Measurements from ENCODE around the gene AK1.

The AK1 gene

DNA sequence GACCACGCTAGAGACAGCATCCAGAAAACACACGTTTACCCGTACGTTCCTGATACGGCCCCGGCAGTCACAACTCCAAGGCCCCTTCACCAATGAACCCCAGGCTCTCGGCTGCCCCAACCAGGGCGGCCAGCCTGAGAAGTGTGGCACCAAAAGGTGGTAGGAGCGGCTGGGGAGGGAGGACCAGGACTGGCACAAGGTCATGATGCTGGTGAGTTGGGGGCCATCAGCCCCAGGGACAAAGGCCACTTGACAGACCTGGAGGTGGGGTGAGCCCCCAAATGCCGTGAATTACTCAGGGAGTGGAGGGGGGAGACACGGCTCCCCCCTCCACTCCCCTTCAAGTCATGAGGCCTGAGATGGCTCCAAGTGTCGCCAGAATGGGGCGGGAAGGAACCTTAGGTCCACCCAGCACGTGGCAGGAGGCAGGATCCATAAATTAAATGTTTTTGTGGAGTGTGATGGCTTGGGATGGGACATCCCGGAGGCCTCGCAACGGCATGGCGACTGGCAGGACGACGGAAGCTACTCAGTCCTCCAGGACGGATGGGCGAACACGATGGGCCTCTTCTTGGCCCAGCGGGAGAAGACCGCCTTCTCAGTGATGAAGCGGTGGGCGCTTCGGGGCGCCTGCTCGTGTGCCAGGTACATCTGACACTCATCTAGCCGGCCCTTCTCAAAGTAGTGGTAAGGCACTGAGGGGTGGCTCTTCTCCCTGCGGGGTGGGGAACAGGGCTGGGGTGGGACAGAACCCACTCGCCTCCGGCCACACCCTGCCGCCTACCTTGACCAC is 30.6 kb upstream of the AK1 start:
- no peak for DNase-seq

DNA sequence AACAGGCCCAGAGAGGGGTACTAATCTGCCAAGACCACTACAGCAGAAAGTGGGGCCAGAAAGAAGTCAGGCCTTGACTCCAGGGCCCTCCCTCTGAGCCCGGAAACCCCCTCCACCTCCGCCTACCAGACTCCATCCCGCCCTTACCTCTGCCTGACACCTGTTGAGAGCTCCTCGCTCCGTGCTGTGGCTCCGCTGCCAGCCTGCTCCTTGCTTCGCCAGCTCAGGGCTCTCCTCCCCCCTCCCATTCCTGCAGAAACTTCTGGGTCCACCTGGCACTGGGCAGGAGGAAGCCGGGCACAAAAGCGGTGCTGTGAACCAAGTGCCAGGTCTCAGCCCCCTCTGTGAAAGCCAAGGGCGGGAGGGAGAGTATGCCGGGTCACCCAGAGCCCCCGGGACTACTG is 28.3 kb upstream of the AK1 start:
- peak in 2 of 4 experiments; percentile 44 to 58 for DNase-seq

DNA sequence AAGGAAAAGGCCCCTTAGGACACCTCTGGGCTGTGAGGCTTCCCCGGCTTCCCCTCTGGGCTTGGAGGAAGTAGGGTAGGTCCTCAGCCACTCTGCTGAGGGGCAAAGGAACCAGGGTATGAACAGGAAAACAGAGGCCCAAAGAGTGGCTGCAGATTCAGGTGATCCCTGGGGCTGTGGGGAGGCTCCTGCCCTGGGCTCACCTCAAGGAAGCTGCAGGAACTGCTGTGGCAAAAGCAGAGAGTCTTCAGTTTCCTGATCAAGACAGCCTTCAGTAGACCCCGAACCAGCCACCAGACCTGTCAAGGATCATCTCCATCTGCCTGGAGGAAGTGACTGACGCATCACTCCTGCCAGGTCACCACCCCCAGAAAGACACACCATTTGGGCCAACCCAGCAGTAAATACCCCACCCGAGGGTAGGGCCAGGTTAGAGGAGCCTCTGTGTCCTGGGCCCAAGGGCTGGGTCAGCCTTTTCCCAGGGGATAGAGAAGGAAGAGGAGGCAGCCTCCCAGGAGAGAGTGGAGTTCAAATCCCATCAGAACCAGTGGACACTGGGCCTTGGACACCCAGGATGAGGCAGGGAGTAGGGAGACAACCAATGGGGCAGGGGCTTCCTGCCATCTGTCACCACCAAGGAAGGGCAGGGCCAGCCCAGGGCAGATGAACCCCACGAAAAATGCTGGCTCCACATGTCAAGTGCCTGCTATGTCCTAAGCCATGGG is 27.7 kb upstream of the AK1 start:
- peak in 1 of 4 experiments; percentile 29 for DNase-seq

DNA sequence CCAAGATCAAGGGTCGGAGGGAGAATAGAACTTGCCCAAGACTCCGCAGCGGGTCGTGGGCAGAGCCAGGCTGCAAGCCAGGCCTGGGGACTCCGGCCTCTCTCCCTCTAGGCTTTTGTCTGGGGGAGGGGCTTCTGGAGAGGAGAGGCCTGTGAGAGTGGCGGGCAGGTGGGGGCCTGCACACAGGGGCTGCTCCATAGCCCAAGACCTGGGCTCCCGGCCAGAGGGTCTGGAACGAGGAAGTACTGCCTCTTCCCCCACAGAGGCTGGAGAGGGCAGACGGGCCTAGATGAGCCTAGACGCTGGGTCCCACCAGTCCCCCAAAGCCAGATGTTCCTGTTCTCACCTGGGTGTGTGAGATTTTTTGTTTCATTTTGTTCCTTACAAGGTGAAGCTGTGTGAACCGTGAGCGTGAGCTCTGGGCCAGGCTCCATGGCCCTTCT is 27.1 kb upstream of the AK1 start:
- DNase-seq = no peak

DNA sequence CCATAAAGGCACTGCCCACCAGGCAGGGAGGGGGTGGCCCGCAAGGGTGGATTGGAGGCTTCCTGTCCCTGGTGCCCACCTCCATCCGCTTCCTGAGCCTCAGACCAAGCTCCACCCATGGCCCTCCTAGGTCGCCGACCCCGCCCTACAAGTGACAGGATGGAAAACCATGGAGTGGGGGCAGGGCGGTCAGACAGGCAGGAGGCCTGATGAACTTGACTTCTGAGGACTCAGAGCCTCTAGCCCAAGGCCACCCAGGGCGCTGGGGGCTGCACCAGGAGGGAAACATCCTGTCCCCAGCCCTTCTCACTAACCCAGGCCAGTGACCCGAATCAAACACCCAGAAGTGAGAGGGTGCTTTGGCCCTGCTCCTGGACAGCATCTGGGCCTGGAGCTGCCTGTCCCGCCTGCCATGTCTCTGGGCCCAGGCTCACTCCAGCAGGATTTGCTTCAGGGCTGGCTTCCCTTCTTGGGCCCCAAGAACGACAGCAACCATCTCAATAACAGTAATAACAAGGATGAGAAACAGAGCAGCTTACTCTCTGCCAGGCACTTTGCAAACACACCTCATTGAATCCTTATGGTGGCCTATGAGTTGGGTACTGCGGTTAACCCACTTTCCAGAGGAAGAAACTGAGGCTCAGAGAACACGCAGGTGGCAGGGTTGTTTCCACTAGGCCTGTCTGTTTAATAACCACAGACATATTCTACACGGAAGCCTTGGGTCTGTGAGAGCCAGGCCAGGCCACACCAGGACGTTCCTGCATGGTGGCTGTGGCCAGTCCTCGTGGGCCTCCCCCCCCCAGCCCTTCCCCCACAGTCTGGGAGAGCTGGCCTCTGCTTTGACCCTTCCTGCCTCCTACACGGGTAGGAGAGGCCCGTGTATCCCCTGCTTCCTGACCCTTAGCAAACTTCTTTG is 26.3 kb upstream of the AK1 start:
- DNase-seq = peak in 2 of 4 experiments; percentile 35 to 63

DNA sequence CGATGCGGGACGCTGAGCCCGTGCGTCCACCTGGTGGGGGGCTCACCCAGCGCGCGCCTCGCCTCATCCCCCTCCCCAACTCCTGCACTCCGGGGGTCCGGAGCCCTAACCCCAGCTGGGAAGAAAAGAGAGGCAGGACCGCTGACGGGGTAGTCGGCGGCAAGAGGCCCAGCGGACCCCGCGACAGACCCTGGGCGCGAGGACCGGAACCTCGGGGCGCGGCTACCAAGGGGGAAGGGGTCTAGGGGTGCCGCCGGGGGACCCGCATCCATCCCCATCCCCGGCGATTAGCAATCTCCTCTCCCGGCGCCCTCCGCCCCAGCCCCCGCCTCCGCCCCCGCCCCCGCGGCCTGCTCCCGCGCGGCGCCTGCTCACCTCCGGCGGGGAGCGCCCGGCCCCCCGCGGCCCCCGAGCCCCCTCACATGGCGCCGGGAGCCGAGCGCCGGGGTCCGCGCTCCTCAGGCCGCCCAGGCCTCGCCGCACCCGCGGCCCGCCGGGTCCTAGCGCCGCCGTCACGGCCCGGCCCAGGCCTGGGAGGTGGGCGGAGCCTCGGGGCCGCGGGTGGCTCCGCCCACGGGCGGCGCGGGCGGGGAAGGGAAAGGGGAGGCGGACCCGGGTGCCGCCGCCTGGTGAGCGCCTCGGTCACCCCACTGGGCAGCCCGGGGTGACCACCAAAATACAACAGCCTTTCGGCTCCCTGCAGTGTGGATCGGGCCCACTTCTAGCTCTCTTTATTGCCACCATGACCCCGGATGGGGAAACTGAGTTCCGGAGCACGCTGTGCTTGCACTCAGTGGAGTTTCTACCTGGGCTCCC is 21.9 kb upstream of the AK1 start, which contains the start of gene ST6GALNAC6:
Gene ST6GALNAC6 (minus strand): TSS at position 476 of the 816 bp plus-strand sequence. CDS start 1,622 bp downstream, outside the sequence.
- DNase-seq = peak; percentile 30 to 58 (median 54)

- no peak for DNase-seq
Measured at GRCh38 chr9:127898433-127899127, 21.1 kb upstream of the AK1 start.

GRCh38 chr9:127897193-127897692 is 19.8 kb upstream of the AK1 start:
- no peak for DNase-seq

DNA sequence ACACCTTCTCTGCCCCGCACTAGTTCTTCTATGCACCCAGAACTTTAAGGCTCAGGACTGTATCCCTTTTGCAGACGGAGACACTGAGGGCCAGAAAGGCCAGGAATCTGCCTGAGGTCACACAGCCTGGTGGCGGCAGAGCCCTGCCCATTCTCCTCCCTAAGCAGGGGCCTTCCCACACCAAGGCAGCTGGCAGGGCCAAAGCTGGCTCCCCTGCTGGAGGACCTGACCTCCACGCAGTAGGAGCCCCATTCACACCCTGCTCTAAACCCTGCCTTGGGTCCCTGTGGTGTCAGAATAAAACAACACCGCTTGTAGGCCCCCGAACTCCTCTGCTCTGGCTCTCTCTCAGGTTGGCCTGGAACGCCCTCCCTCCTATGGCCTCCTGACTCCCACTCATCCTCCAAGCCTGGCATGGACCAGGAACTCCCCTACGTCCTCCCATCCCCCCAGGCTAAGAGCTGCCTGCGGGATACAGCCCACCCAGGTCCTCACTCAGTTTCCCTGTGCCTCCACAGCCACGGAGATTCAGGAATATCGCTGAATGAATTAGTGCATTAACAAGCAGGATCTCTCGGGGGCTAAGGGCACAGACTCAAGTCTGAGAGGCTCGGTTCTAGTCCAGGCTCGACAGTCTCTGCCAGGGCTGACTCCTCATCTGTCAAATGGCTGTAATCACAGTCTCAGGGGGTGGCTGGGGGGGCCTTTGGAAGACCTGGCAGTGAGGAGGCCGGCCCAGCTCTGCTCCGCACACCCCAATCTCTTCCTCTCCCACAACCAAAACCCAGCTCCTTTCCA is 19.1 kb upstream of the AK1 start:
- DNase-seq = no peak

DNA sequence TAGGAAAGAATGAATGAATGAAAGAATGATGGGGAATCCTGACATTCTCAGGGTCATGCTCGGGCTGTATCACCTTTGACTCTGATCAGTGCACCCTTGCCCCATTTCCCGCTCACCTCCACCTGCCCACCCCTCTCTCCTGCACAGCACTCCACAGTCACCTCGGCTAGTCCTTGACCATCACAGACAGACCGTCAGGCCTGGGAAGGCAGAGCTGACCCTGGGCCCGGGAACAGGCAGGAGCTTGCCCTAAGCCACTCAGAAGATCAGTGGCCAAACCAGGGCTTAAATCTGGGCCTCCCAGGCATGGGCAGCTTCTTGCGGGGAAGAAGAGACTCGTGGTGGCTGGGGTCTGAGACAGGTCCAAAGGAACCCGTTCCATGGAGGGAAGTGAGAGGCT is 18.3 kb upstream of the AK1 start:
- no peak for DNase-seq

DNA sequence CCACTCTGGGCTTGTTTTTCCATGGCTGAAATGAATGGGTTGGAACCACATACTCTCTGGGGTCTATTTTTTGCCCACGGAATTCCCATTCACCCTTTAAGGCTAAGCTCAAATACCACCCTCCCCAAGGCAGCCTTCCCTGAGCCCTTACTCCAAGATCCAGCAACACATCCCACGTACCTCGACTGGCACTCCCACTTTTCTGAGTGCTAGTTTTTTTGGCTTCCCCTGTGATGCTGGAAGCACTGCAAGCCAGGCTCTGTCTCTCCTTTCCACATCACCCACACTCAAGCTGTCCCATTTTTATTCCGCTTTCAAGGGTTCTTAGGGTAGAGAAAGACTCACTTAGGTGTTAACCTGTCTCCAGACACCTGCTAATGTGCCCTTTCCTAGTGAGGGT is 15.9 kb upstream of the AK1 start:
- no peak for DNase-seq

GRCh38 chr9:127892831-127893230 is 15.4 kb upstream of the AK1 start:
- DNase-seq = no peak

DNA sequence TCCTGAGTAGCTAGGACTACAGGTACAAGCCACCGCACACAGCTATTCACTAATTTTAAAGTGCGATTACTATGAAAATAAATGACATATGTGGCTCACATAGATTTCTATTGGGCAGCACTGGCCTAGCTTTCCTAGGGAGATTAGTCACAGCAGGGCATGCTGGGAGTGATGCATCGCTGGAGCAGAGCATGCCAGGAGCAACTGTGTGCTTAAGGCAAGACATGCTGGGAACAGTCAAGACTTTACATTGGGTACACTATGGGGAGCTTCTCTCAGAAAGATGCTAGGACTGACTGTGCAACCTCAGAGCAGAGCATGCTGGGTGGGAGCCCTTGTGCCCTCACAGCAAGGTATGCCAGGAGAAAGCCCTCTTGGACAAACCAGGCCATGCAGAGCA is 12.6 kb upstream of the AK1 start:
- DNase-seq = no peak

GRCh38 chr9:127887792-127888191 is 10.3 kb upstream of the AK1 start:
- no peak for DNase-seq

DNA sequence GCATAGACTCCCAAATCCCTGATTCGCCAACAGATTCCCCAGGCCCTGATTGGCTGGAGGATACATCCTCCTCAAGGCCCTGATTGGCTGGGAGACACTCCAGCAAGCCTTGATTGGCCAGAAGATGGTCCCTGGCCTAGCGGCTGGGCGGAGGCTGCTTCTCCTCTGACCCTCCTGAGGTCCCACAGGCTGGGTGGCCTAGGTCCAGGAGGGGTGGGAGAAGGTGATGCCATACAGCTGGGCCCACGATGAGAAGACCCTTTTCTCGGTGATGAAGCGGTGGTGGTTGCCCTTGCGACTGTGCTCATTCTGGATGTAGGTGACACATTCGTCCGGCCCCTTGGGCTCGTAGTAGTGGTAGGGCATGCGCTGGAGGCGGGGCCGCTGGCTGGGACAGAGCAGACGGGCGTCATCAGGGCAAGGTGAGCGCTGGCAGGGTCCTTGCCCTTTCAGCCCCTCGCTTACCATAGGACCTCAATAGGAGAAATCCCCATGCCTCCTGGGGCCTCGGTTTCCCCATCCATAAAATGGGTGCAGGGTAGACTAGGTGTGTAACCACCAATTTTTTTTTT is 9.0 kb upstream of the AK1 start:
- DNase-seq = no peak

DNA sequence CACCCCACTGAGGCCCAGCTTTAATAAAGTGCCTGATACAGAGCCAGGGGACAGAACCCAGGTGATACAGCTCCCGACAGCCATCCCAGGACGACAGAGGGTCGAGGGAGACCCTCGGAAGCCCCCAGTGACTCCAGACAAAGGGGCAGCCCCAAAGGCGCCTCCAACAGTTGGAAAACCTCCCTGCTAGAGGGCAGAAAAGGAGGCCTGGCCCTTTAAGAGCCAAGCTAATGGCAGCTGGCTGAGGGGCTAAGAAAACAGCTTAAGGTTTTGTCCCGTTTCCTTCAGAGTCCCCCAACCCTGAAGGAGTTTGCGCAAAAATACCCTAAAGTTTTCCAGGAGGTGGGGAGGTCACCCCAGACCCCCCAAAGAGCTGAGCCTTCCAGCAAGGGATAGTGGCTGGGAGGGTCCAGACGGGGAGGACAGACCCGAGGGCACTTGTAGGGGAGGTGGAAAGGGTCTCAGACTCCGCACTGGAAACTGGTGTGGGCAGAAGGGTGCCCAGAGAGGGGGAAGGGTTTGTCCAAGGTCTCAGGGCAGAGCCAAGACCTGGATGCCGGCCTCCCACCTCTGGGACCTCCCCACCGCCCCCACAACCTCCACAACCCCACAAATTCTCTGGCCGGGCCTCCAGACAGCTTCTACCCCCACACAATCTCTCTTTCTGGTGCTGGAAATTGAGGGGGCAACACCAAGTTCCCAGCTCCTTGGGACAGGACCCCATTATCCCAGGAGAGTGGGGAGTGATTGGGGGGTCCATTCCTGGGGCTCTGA is 8.2 kb upstream of the AK1 start:
- DNase-seq = no peak

DNA sequence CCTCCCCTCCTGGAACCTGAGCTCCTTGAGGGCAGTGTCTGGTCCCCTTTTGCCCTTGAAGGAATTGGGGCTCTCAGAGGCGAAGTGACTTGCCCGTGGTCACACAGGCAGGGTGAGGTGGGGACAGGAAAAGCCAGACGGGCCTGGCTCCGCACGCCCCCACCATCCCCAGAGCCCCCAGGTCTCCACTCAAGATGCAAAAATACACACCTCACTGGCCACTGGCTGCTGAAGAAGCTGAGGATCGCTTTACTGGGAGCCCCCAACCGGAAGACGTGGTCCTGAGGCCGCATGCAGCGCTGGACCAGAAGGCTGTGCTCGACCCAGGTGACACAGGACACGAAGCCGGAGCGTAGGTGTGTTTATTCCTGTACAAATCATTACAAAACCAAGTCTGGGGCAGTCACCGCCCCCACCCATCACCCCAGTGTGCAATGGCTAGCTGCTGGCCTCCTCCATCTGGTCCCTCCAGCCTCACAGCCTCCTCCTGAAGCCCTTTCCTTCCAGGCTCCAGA is 7.6 kb upstream of the AK1 start:
- no peak for DNase-seq

GRCh38 chr9:127884427-127884911 is 7.0 kb upstream of the AK1 start:
- no peak for DNase-seq

DNA sequence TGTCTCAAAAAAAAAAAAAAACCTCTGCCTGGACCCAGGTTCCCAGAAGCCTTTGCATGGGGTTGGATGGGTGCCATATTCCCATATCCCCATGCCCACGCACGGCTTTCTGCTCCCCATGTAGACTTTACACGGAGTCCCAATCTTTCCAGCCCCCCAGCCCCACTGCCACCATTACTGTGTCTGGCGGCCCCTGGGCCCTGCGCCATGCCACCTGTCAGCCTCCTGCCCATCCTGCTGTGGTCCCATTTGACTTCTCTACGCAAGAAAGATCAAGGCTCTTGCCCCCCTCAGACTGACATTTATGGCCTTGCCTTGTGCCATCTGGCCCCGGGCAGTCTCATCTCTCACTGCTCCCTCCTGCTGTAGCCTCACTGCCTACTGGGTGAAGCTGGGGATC is 6.5 kb upstream of the AK1 start:
- DNase-seq = no peak
